22Rv1 (cell line): ENCODE data around the gene DAB1.

Experiments used
- H3K27ac ChIP-seq: fragments of 450-650 bp; 2 replicates; pipeline ENCODE4 v1.5.1; 2017
- ZFX ChIP-seq: fragments of 450-650 bp; IDR thresholded peaks from 2 replicates; pipeline ENCODE4 v1.6.1; 2017; ENCODE audit warnings: antibody characterized with exemption, borderline replicate concordance
- TF ChIP-seq, protein P1 (sequence below): fragments of 450-650 bp; IDR thresholded peaks from 2 replicates; pipeline ENCODE4 v1.5.1; 2017; ENCODE audit warnings: mild to moderate bottlenecking

The DAB1 gene

GRCh38 chr1:56967900-56968832 is 455.7 kb downstream of the DAB1 start:
- no peak overlapping the region for H3K27ac ChIP-seq
- TF ChIP-seq, protein P1, sequence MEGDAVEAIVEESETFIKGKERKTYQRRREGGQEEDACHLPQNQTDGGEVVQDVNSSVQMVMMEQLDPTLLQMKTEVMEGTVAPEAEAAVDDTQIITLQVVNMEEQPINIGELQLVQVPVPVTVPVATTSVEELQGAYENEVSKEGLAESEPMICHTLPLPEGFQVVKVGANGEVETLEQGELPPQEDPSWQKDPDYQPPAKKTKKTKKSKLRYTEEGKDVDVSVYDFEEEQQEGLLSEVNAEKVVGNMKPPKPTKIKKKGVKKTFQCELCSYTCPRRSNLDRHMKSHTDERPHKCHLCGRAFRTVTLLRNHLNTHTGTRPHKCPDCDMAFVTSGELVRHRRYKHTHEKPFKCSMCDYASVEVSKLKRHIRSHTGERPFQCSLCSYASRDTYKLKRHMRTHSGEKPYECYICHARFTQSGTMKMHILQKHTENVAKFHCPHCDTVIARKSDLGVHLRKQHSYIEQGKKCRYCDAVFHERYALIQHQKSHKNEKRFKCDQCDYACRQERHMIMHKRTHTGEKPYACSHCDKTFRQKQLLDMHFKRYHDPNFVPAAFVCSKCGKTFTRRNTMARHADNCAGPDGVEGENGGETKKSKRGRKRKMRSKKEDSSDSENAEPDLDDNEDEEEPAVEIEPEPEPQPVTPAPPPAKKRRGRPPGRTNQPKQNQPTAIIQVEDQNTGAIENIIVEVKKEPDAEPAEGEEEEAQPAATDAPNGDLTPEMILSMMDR, result peak; percentile 85
- TF ChIP-seq ZFX, result no peak

DNA sequence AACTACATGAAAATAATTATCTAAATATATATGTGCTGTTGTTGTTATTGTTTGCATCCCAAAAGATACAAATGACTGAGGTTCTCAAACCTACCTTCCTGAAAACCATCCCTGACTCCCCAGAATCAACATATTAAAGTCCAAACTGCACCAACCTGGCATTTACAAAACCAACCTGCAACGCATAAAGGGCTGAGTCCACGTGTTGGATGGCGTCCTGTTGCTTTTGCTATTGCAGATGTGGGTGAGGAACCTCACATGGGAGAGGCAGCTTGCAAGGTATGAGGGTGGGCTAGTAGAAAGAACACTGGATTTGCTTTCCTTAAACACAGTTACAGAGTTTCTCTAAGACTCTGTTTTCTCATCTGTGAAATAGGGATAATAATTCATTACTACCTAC is 456.5 kb downstream of the DAB1 start:
- H3K27ac ChIP-seq, result no peak overlapping the region
- no peak for TF ChIP-seq ZFX

GRCh38 chr1:56966698-56966999 is 457.2 kb downstream of the DAB1 start:
- no peak overlapping the region for H3K27ac ChIP-seq
- no peak for TF ChIP-seq ZFX
- TF ChIP-seq, protein P1, result no peak

- no peak for TF ChIP-seq ZFX
- TF ChIP-seq, protein P1, result no peak
- H3K27ac ChIP-seq, result no peak within 1 kb of the TSS
Measured at GRCh38 chr1:56965916-56966697, 457.8 kb downstream of the DAB1 start, which contains the start of gene C8B. TSS of gene C8B (minus strand) at chr1:56966015. CDS start at chr1:56965948, 67 bp downstream.

DNA sequence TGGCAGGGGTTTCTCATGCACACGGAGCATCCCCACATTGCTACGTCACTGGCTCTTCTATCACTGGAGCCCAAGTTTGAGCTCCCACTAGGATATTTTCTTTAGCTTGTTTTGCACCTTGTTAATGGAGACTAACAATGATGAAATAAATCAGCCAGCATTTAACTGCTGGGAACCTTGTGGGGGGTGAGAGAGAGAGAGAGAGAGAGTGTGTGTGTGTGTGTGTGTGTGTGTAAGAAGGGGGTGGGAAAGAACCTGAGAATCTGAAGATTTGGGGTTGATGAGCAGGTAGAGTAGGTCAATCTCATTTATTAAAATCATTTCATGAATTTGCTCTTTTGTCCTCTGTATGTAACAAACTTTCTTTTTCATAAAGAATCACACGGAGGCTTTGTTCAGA is 458.7 kb downstream of the DAB1 start:
- H3K27ac ChIP-seq, result no peak overlapping the region
- TF ChIP-seq, protein P1, result no peak
- TF ChIP-seq ZFX, result no peak

DNA sequence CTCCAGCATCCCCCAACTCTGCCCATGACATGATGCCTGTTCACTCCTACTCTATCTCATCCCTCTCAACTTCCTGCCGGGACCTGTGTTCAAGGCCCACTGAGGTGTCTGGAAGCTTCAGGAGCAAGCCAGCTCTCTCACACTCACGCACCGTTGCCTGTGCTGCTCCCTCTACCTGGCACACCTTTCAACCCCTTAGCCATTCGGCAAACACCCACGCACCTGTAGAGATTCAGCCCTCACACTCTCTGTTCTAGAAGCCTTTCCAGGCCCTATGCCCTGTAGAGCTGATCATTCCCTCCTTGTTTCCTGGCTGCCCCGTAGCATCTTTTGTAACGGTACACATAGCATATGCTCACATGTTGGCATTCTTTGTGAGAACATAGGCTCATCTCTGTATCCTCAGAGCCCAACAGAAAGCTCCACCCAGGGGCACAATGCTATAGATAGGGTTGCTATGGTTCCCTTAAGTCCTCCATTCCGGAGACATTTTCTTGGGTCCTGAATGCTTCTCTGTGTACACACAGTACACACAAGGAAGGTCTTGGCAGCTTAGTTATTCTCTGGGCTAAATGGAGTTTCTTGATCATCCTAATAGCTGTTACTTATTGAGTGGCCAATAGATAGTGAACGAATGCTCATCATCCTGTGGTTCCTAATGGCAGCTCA is 459.4 kb downstream of the DAB1 start:
- H3K27ac ChIP-seq, result no peak overlapping the region
- TF ChIP-seq, protein P1, result no peak
- no peak for TF ChIP-seq ZFX

DNA sequence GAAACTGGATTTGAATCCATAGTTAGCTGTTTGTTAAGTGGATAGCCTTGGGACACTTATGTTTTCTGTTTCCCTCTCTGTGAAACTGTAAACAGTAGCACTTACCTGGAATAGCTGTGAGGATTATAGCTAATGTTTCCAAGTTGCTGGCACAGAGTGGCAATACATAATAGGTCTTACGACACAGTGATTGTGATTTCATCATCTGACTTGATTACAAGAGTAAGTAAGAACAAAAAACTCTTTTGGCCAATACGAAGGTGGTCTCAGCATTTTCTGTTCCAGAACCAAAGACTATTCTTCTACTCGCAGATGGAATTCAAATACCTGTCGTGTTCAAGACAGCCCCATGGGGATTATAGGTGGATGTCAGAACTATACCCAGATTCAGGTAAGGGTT is 460.2 kb downstream of the DAB1 start:
- no peak overlapping the region for H3K27ac ChIP-seq
- TF ChIP-seq ZFX, result no peak
- TF ChIP-seq, protein P1, result no peak
